ENCODE measurements around the gene TEDC2.

GRCh38 chr16:2429034-2429770 lies 30.7 kb upstream of the TEDC2 start, which contains the start of gene CCNF:
- TF ChIP-seq EZH2 (IDR thresholded peaks at IDR 0.05; ENCODE audit: borderline replicate concordance, low read depth, low read length, poor library complexity, severe bottlenecking): no peak
- TF ChIP-seq CTCF (conservative IDR thresholded peaks at IDR 0.05; ENCODE audit: low read depth, low read length): no peak
